Measurements from ENCODE around the gene PGM3. TPM values are rescaled to one million over a fixed set of nuclear protein-coding genes. Genes with fewer than 3 reads are reported as not detected.

Gene PGM3
- total RNA-seq, 4 donors from 2014 or later, result 20.3 to 98.0 (median 23.5) TPM

GRCh38 chr6:83193747-83194566, 892 bp upstream of the PGM3 start:
- TF ChIP-seq, protein P1, sequence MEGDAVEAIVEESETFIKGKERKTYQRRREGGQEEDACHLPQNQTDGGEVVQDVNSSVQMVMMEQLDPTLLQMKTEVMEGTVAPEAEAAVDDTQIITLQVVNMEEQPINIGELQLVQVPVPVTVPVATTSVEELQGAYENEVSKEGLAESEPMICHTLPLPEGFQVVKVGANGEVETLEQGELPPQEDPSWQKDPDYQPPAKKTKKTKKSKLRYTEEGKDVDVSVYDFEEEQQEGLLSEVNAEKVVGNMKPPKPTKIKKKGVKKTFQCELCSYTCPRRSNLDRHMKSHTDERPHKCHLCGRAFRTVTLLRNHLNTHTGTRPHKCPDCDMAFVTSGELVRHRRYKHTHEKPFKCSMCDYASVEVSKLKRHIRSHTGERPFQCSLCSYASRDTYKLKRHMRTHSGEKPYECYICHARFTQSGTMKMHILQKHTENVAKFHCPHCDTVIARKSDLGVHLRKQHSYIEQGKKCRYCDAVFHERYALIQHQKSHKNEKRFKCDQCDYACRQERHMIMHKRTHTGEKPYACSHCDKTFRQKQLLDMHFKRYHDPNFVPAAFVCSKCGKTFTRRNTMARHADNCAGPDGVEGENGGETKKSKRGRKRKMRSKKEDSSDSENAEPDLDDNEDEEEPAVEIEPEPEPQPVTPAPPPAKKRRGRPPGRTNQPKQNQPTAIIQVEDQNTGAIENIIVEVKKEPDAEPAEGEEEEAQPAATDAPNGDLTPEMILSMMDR (IDR thresholded peaks at IDR 0.05; ENCODE audit: low read depth), result no peak

- TF ChIP-seq, protein P1 (IDR thresholded peaks at IDR 0.05; ENCODE audit: low read depth), result no peak
These were observed 609 bp downstream of the PGM3 start for GRCh38 chr6:83192456-83192855.

DNA sequence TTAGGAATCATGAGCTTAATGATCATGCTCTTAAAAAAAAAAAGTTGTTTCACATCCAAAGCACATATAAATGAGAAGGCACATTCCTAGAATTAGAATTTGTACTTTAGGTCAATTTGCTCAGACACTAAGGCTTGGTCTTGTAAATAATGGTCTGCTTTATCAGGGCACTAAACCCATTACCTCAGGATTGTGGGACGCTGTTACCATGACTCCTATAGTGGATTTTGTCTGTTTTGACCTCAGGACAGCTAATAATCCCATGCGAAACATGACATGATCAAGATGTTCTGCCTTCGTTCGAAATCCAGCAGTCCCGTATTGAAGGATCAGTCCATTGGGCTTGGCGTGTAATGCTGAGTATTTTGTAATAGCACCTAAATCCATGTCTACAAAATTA, 2.4 kb downstream of the PGM3 start:
- TF ChIP-seq, protein P1 (IDR thresholded peaks at IDR 0.05; ENCODE audit: low read depth), result no peak

- TF ChIP-seq, protein P1 (IDR thresholded peaks at IDR 0.05; ENCODE audit: low read depth), result no peak
These were observed 4.6 kb downstream of the PGM3 start for GRCh38 chr6:83188501-83188900.

DNA sequence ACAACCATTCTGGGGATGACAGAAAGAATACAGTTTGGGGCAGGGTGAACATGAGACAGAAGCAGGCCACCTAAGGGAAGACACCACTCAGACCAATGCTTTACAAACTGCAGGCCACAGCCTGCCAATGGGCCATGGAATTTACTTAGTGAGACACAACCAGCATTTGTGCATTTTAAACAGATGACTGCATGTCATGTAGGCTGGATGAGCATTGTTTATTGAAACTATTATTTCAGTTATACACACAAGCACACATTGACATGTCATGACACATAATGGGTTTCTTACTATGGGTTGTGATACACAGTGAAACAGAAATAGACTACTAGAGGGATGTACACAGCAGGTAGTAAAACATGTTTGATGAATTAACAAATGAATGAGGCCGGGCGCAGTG, 8.0 kb downstream of the PGM3 start:
- TF ChIP-seq, protein P1 (IDR thresholded peaks at IDR 0.05; ENCODE audit: low read depth), result no peak

GRCh38 chr6:83183082-83183828, 9.8 kb downstream of the PGM3 start:
- TF ChIP-seq, protein P1 (IDR thresholded peaks at IDR 0.05; ENCODE audit: low read depth), result no peak

DNA sequence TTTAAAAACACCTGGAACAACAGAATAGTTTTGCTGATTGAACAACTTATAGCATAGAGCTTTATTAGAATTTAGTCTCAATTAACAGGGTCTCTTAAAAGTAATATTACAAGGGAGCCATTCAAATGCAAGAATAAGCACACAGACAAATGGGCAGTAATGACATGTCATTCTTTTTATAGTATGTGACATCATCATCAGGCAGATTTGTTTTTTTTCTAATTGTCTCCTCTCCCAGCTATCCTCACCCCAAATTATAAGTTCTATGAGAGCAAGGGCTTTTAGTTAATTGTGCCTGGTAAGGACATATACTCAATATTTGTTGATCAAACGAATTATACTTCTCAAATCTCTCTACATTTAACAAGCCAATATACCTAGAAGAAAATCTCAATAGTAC, 11.0 kb downstream of the PGM3 start:
- TF ChIP-seq, protein P1 (IDR thresholded peaks at IDR 0.05; ENCODE audit: low read depth), result no peak
